Ramos (cell line): ENCODE measurements around the gene KLHL12.

Experiments used
- in situ Hi-C: fragments of 300-500 bp; cut with MboI; formaldehyde crosslinking; loops from one replicate; pipeline ENCODE4 v1.14.3; 2022; ENCODE audit warnings: low sequenced_read_pairs; ENCODE audit not compliant: unreplicated experiment

KLHL12 gene

GRCh38 chr1:202888531-202889360, 38.3 kb downstream of the KLHL12 start, which contains the start of gene RABIF:
Gene RABIF (minus strand): TSS chr1:202889149. CDS start chr1:202889098, 51 bp downstream.
- in situ Hi-C loops = no loop called here

- in situ Hi-C loops = no loop called here
Observed at GRCh38 chr1:202888221-202888530, 38.9 kb downstream of the KLHL12 start.

DNA sequence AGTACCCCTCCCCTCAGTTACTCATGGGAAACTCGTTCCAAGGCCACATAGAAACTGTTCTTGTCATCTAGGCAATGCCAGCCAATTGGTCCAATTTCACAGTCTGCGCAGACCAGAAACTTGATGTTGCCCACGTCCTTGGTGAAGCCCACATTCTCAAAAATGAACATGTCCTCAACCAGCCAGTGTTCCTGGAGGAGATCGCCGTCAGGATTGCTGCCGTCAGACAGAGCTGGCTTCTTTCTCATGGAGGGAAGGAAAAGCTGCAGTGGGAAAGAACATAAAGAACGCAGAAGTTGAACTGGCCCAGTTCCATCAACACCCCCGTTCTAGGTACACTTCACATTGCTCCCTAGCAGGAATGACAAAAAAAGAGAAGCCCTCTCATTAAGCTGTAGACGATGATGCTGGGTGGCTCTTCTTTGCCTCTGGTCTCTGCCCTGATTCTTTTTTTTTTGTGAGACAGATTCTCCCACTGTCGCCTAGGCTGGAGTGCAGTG, 46.0 kb downstream of the KLHL12 start:
- in situ Hi-C loops = no loop called here

DNA sequence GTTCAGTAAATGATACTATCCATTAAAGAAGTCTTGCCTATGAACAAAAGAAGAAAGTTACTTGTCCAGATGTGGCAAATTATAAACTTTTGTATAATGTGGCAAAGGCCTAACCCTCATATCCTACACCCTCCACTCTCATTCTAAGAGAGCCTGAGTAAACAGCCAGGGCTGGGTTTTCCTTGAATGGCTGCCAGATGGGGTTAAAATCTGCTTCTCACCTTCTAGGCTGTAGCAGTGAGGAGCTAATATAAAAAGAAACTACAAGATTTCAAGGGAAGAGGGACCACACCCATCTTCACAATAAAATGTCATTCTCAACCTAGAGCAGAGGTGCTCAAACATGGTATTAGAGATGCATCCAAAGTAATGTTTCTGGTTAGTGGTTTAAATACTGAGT, 47.0 kb downstream of the KLHL12 start:
- in situ Hi-C loops = no loop called here

GRCh38 chr1:202879128-202879527, 47.9 kb downstream of the KLHL12 start:
- in situ Hi-C loops = no loop called here

- in situ Hi-C loops = no loop called here
Observed at GRCh38 chr1:202873026-202873425, 54.0 kb downstream of the KLHL12 start.

- in situ Hi-C loops = no loop called here
Observed at GRCh38 chr1:202871367-202871766, 55.7 kb downstream of the KLHL12 start.

GRCh38 chr1:202862679-202863560, 64.1 kb downstream of the KLHL12 start:
- in situ Hi-C loops = no loop called here

GRCh38 chr1:202861420-202862132, 65.5 kb downstream of the KLHL12 start:
- in situ Hi-C loops = no loop called here

- in situ Hi-C loops = no loop called here
Observed at GRCh38 chr1:202860744-202861419, 66.2 kb downstream of the KLHL12 start.

GRCh38 chr1:202858789-202859414, 68.1 kb downstream of the KLHL12 start:
- in situ Hi-C loops = no loop called here

DNA sequence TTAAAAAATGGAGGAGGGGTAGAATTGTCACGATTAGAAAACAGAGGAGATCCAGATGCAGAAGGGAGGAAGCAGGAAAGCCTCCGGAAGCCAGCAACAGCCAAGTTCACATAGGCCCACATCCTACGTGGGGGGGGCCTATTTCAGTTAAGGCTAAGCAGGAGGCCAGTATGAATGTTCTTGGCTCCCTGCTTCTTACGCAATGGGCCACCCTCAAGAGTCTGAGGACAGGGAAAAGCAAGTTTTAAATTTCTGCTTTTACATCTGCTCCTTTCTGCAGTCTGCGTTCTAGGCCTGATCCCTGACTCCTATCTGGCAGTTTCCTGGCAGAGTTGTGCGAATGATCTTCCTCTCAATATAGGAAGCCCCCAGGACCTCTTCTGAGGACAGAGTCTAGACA, 68.7 kb downstream of the KLHL12 start:
- in situ Hi-C loops = no loop called here

DNA sequence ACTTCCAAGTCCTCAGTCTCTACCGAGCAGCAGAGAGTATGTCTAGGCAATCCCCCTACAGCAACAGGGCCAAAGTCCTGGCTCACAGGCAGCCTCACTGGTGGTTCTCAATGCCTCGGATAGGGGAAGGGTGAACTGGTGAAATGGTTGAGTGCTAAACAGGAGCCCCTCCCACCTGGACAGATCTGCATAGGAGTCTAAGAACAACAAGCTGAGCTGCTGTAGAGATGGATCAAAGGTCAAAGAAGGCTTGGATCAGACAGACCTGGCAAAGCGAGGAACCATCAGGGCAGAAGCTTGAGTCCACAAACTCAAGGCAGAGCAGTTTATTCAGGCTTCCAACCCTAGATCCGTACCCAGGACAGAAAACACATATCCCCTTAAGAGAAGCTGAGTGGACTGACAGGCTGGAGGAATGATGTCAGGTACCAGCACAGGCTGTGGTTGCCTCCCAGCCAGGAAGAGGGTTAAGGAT, 69.9 kb downstream of the KLHL12 start:
- in situ Hi-C loops = no loop called here

GRCh38 chr1:202856014-202856413, 71.0 kb downstream of the KLHL12 start:
- in situ Hi-C loops = no loop called here

GRCh38 chr1:202854787-202855186, 72.2 kb downstream of the KLHL12 start:
- in situ Hi-C loops = no loop called here

GRCh38 chr1:202852163-202852904, 74.7 kb downstream of the KLHL12 start:
- in situ Hi-C loops = no loop called here

DNA sequence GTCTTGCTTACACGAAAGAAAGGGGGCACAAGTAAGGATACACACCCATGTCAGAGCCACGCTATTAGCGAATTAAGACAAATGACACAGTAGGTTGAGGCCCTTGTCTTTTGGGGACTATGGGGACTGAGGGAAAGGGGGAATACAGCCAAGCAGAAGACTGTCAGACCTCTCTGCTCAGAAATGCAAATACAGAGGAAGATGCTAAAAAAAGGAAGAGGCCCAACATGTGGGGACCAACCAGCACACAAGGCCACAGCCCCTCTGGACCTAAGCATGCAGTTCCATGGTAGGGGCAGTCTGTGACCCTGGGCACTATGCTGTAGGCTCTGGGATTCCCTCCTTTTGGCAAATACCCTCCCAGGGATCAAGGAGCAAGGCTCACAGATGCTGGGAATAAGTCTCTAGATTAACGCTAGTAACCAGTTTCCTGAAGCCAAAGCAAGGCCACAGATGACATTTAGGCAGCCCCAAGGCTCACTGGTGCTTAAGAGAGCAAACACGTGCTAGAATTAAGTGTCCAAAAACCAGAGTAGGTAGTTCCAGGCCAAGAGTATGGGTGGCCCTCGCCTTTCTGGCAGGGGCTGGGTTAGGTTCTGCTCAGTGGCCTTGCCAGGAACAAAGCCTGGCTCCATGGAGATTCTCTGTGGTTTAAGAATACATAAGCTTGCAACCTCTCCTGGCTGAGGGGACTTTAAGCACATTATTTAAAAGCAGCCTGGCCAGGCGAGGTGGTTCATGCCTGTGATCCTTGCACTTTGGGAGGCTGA, 76.3 kb downstream of the KLHL12 start:
- in situ Hi-C loops = no loop called here

- in situ Hi-C loops = no loop called here
Observed at GRCh38 chr1:202848191-202848542, 78.9 kb downstream of the KLHL12 start.
